Neutrophil (primary cell): ENCODE measurements around the gene GALNS.
"Not testable (repeated sequence)": the region's sequence is repeated elsewhere in the genome, so short reads cannot be mapped to it uniquely, and the experiment has no call there.

Experiments used
- H3K27ac ChIP-seq: fragments of 200-600 bp; sonication (generic); 2 replicates; pipeline ENCODE4 v1.5.1; 2016; ENCODE audit warnings: mild to moderate bottlenecking, moderate library complexity
- H3K27me3 ChIP-seq: fragments of 200-600 bp; sonication (generic); 2 replicates; pipeline ENCODE4 v1.6.0; 2016; ENCODE audit warnings: mild to moderate bottlenecking
- H3K36me3 ChIP-seq: fragments of 200-600 bp; sonication (generic); 2 replicates; pipeline ENCODE4 v1.5.1; 2017
- H3K4me1 ChIP-seq, 2 experiments: fragments of 200-600 bp in 1 of 2; sonication (generic) in 1 of 2; 1 replicate in 1 of 2; 2 replicates in 1 of 2; pipeline versions ENCODE4 v1.5.1 to v1.6.1; 2013 to 2016; ENCODE audit warnings: low read depth in 1 of 2, low read length in 1 of 2, mild to moderate bottlenecking in 1 of 2, moderate library complexity in 1 of 2; ENCODE audit not compliant: control insufficient read depth in 1 of 2, insufficient read depth in 1 of 2
- H3K4me3 ChIP-seq, 2 experiments: fragments of 200-600 bp in 1 of 2; sonication (generic) in 1 of 2; 1 replicate in 1 of 2; 2 replicates in 1 of 2; pipeline ENCODE4 v1.5.1; 2013 to 2016; ENCODE audit warnings: low read depth in 1 of 2, low read length in 1 of 2, mild to moderate bottlenecking in 1 of 2, moderate library complexity in 1 of 2
- H3K9me3 ChIP-seq: fragments of 200-600 bp; sonication (generic); 2 replicates; pipeline ENCODE4 v1.5.1; 2016
- TF ChIP-seq, protein P1 (sequence below): fragments of 200-600 bp; sonication (generic); IDR thresholded peaks from 2 replicates; pipeline ENCODE4 v1.5.1; 2016; ENCODE audit warnings: antibody characterized with exemption

Gene GALNS

GRCh38 chr16:88892065-88892464 is 35.3 kb upstream of the GALNS start:
- Histone ChIP-seq H3K9me3 (peaks cover 5% of the 10 kb centered on the region), H3K27ac (no peak overlapping the region), H3K36me3 (peaks cover 85% of the 10 kb centered on the region), H3K4me3 (no peak overlapping the region), H3K27me3 (no peaks in the 10 kb centered on the region), H3K4me1 (no peaks in the 10 kb centered on the region)
- TF ChIP-seq, protein P1, sequence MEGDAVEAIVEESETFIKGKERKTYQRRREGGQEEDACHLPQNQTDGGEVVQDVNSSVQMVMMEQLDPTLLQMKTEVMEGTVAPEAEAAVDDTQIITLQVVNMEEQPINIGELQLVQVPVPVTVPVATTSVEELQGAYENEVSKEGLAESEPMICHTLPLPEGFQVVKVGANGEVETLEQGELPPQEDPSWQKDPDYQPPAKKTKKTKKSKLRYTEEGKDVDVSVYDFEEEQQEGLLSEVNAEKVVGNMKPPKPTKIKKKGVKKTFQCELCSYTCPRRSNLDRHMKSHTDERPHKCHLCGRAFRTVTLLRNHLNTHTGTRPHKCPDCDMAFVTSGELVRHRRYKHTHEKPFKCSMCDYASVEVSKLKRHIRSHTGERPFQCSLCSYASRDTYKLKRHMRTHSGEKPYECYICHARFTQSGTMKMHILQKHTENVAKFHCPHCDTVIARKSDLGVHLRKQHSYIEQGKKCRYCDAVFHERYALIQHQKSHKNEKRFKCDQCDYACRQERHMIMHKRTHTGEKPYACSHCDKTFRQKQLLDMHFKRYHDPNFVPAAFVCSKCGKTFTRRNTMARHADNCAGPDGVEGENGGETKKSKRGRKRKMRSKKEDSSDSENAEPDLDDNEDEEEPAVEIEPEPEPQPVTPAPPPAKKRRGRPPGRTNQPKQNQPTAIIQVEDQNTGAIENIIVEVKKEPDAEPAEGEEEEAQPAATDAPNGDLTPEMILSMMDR, result no peak

GRCh38 chr16:88891083-88891482 is 34.3 kb upstream of the GALNS start:
- peaks cover 85% of the 10 kb centered on the region for H3K36me3 ChIP-seq

DNA sequence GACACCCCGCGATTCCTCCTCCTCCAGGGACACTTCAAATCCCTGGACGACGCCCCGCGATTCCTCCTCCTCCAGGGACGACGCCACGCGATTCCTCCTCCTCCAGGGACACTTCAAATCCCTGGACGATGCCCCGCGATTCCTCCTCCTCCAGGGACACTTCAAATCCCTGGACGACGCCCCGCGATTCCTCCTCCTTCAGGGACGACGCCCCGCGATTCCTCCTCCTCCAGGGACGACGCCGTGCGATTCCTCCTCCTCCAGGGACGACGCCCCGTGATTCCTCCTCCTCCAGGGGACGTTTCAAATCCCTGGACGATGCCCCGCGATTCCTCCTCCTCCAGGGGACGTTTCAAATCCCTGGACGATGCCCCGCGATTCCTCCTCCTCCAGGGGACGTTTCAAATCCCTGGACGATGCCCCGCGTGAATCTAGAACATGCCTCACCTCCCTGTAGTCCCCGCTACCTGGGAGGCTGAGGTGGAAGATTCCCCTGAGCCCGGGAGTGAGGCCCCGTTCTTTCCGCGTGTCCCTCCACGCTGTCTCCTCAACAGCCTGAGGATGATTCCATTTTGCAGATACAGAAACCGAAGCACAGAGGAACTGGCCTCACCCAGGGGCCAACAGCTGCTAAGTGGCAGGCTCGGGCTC is 33.1 kb upstream of the GALNS start:
- H3K27me3 ChIP-seq, H3K4me3 ChIP-seq, H3K4me1 ChIP-seq, H3K27ac ChIP-seq, H3K9me3 ChIP-seq: not testable (repeated sequence)
- peaks cover 85% of the 10 kb centered on the region for H3K36me3 ChIP-seq

More at GRCh38 chr16:88891083-88891482, 34.3 kb upstream of the GALNS start:
- peaks cover 5% of the 10 kb centered on the region for H3K9me3 ChIP-seq
- H3K4me3 ChIP-seq, result no peak overlapping the region
- no peak overlapping the region for H3K27ac ChIP-seq
- TF ChIP-seq, protein P1, result no peak
- H3K4me1 ChIP-seq, result no peaks in the 10 kb centered on the region
- H3K27me3 ChIP-seq, result no peaks in the 10 kb centered on the region

DNA sequence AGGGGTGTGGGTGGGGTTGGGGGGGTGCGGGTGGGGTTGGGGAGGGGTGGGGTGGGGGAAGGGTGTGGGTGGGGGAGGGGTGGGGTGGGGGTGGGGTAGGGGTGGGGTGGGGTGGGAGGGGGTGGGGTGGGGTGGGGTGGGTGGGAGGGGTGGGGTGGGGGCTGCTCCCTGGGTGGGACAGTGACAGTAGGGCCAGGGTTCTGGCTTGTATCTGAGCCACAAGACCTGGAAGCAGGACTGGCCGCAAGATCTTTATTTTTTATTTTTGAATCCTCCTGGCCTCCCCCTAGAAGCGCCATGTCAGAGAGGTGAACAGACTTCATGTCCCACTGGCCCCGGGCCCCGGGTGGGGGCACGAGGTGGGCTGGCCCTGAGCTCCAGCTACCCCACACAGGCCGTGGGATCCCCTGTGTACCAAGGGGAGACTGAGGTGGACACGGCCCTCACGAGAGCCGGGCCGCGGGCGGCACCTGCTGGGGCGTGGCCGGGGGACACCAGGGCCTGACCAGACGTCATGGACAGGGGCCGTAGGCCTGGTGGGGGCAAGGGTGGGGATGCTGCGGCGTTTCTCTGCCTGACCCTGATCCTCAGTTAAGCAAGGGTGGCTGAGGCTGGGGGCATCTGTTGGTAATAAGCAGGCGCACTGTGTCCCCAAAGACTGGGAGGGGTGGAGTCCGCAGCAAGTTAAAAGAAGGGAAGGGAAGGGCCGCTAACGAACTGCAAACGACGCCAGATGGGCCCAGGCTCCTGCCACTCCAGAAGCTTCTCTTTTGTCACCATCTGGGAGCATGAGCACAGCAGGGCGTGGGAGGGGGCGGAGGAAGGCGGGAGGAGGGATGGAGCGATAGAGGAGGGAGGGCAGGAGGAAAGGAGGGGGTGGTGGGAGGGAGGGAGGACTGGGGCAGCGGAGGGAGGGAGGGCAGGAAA is 32.0 kb upstream of the GALNS start:
- no peaks in the 10 kb centered on the region for H3K4me1 ChIP-seq
- H3K36me3 ChIP-seq, result peaks cover 94% of the 10 kb centered on the region
- H3K27ac ChIP-seq, result no peak overlapping the region
- TF ChIP-seq, protein P1, result no peak
- no peaks in the 10 kb centered on the region for H3K27me3 ChIP-seq
- peaks cover 5% of the 10 kb centered on the region for H3K9me3 ChIP-seq
- no peak overlapping the region for H3K4me3 ChIP-seq

DNA sequence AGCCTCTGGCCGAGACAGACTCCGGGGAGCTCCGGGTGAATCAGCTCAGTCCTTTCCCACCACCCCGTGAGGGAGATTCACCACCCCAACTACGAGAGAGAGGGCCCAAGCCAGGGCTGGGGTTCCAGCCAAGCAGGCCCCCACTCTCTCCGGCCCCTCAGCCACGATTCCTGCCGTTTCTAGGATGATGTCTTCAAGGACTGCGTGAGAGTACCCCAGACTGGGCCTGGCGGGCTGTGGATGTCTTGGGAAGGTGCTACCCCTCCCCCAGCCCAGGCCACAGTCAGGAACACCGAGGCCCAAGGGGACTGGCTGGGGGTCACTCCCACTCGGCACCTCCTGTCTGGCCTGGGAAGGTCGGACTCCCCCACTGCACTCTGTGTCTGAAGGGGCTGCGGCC is 31.3 kb upstream of the GALNS start:
- Histone ChIP-seq H3K36me3 (peaks cover 94% of the 10 kb centered on the region), H3K9me3 (peaks cover 5% of the 10 kb centered on the region), H3K27ac (no peak overlapping the region), H3K4me1 (no peaks in the 10 kb centered on the region), H3K4me3 (no peak overlapping the region), H3K27me3 (no peaks in the 10 kb centered on the region)
- TF ChIP-seq, protein P1, result no peak
